Fibroblast of lung (primary cell): ENCODE results near the gene DRC3. TPM values are rescaled to one million over a fixed set of nuclear protein-coding genes. Genes with fewer than 3 reads are reported as not detected.

Source experiments
- DNase-seq, 2 donors: peaks; one replicate each; pipeline versions ENCODE4 v3.0.0 to v3.0.0-alpha.2; 2010; ENCODE audit warnings: low read depth in 2 of 2
- H2AFZ ChIP-seq: 2 replicates; pipeline ENCODE4 v1.5.1; 2012; ENCODE audit warnings: low read length, control low read depth, inconsistent platforms
- H3K27ac ChIP-seq: 2 replicates; pipeline ENCODE4 v1.5.1; 2011; ENCODE audit warnings: low read length, control low read depth; ENCODE audit not compliant: insufficient read depth
- H3K27me3 ChIP-seq: 2 replicates; pipeline ENCODE4 v1.5.1; 2011; ENCODE audit warnings: mild to moderate bottlenecking, low read length; ENCODE audit not compliant: control insufficient read depth, insufficient read depth
- H3K36me3 ChIP-seq: 2 replicates; pipeline ENCODE4 v1.5.1; 2011; ENCODE audit warnings: low read length; ENCODE audit not compliant: control insufficient read depth, insufficient read depth
- H3K4me1 ChIP-seq: 2 replicates; pipeline ENCODE4 v1.5.1; 2011; ENCODE audit warnings: low read length; ENCODE audit not compliant: control insufficient read depth, insufficient read depth; ENCODE audit errors: extremely low read depth
- H3K4me2 ChIP-seq: 2 replicates; pipeline ENCODE4 v1.5.1; 2011; ENCODE audit warnings: low read length, control low read depth; ENCODE audit not compliant: insufficient read depth; ENCODE audit errors: extremely low read depth
- H3K4me3 ChIP-seq, 4 experiments: fragments of 200-600 bp in 1 of 4; sonication (generic) in 1 of 4; replicated peaks in 1 of 4; 2 replicates each; pipeline ENCODE4 v1.5.1; 2011 to 2016; ENCODE audit warnings: low read length in 4 of 4, low read depth in 3 of 4, mild to moderate bottlenecking in 3 of 4, control low read depth in 2 of 4, inconsistent platforms in 1 of 4, mixed read lengths in 1 of 4; ENCODE audit not compliant: insufficient read depth in 1 of 4; ENCODE audit errors: control extremely low read depth in 1 of 4
- H3K79me2 ChIP-seq: 2 replicates; pipeline ENCODE4 v1.5.1; 2012; ENCODE audit warnings: mild to moderate bottlenecking, low read length, inconsistent platforms; ENCODE audit not compliant: control insufficient read depth, insufficient read depth
- H3K9ac ChIP-seq: 2 replicates; pipeline ENCODE4 v1.5.1; 2011; ENCODE audit warnings: mild to moderate bottlenecking, low read length, control low read depth; ENCODE audit not compliant: insufficient read depth
- H3K9me3 ChIP-seq: 2 replicates; pipeline ENCODE4 v1.5.1; 2012; ENCODE audit warnings: low read depth, low read length; ENCODE audit not compliant: control insufficient read depth, insufficient read depth
- H4K20me1 ChIP-seq: 2 replicates; pipeline ENCODE4 v1.5.1; 2011; ENCODE audit warnings: low read length; ENCODE audit not compliant: control insufficient read depth, insufficient read depth; ENCODE audit errors: extremely low read depth
- CTCF ChIP-seq, 2 donors: IDR thresholded peaks in 1 of 2; conservative IDR thresholded peaks in 1 of 2; 1 replicate in 1 of 2; 2 replicates in 1 of 2; pipeline ENCODE4 v1.5.1; 2011 to 2012; ENCODE audit warnings: low read length in 2 of 2, control low read depth in 1 of 2, inconsistent platforms in 1 of 2, low read depth in 1 of 2, mild to moderate bottlenecking in 1 of 2
- EZH2 ChIP-seq: IDR thresholded peaks from 2 replicates; pipeline ENCODE4 v1.5.1; 2012; ENCODE audit warnings: low read length, control low read depth, mild to moderate bottlenecking; ENCODE audit errors: missing control alignments
- polyA plus RNA-seq, 2 donors: library from polyadenylated mRNA; depleted of rRNA in 1 of 2; stranded (reverse) in 1 of 2; unstranded in 1 of 2; fragments of >200 nt; gene quantifications; 2 replicates each; pipeline ENCODE4 v1.2.1, GENCODE V29; 2011 to 2012; ENCODE audit warnings: missing spikeins in 1 of 2
- total RNA-seq: library from RNA; depleted of rRNA; stranded (reverse); fragments of >200 nt; gene quantifications from 2 replicates; pipeline ENCODE4 v1.2.1, GENCODE V29; 2014

The DRC3 gene
- total and polyA plus RNA-seq, 2 donors (not counting 1 experiment from before 2014, with no cell fraction given), result 0.33 to 0.37 TPM

GRCh38 chr17:18011286-18011685 is 38.6 kb downstream of the DRC3 start:
- H3K9me3 ChIP-seq, result no peaks in the 10 kb centered on the region
- H3K36me3 ChIP-seq, result no peaks in the 10 kb centered on the region
- H4K20me1 ChIP-seq, result no peaks in the 10 kb centered on the region
- H3K79me2 ChIP-seq, result no peaks in the 10 kb centered on the region
- DNase-seq, result no peak
- no peaks in the 10 kb centered on the region for H3K27me3 ChIP-seq
- no peak overlapping the region for H3K9ac ChIP-seq
- H3K4me2 ChIP-seq, result no peak overlapping the region
- no peak for TF ChIP-seq CTCF (conservative IDR thresholded peaks at IDR 0.05 in 1 of 2, IDR thresholded peaks at IDR 0.05 in 1 of 2; ENCODE audit: low read depth in 1 of 2, low read length in 2 of 2)
- no peak for TF ChIP-seq EZH2
- peaks cover 7% of the 10 kb centered on the region for H3K4me1 ChIP-seq
- no peak overlapping the region for H3K4me3 ChIP-seq
- H2AFZ ChIP-seq, result no peak overlapping the region
- no peak overlapping the region for H3K27ac ChIP-seq

- Histone ChIP-seq H2AFZ (no peak overlapping the region), H3K9me3 (no peaks in the 10 kb centered on the region), H3K36me3 (no peaks in the 10 kb centered on the region), H3K9ac (no peak overlapping the region), H3K4me2 (no peak overlapping the region), H3K27me3 (no peaks in the 10 kb centered on the region), H4K20me1 (no peaks in the 10 kb centered on the region), H3K4me1 (no peaks in the 10 kb centered on the region), H3K27ac (no peak overlapping the region), H3K79me2 (no peaks in the 10 kb centered on the region), H3K4me3 (no peak overlapping the region)
- no peak for DNase-seq
- TF ChIP-seq CTCF (conservative IDR thresholded peaks at IDR 0.05 in 1 of 2, IDR thresholded peaks at IDR 0.05 in 1 of 2; ENCODE audit: low read depth in 1 of 2, low read length in 2 of 2) (no peak), EZH2 (no peak)
These were observed 41.3 kb downstream of the DRC3 start for GRCh38 chr17:18014006-18014405.

GRCh38 chr17:18015593-18015992 is 42.9 kb downstream of the DRC3 start:
- no peak overlapping the region for H3K27ac ChIP-seq
- no peak overlapping the region for H2AFZ ChIP-seq
- peaks cover 3% of the 10 kb centered on the region for H3K36me3 ChIP-seq
- no peaks in the 10 kb centered on the region for H3K27me3 ChIP-seq
- H3K4me3 ChIP-seq, result no peak overlapping the region
- H3K79me2 ChIP-seq, result no peaks in the 10 kb centered on the region
- H4K20me1 ChIP-seq, result no peaks in the 10 kb centered on the region
- H3K9me3 ChIP-seq, result no peaks in the 10 kb centered on the region
- TF ChIP-seq CTCF (conservative IDR thresholded peaks at IDR 0.05 in 1 of 2, IDR thresholded peaks at IDR 0.05 in 1 of 2; ENCODE audit: low read depth in 1 of 2, low read length in 2 of 2), result no peak
- H3K4me1 ChIP-seq, result no peaks in the 10 kb centered on the region
- H3K9ac ChIP-seq, result no peak overlapping the region
- DNase-seq, result no peak
- H3K4me2 ChIP-seq, result no peak overlapping the region
